NB4 (cell line): ENCODE measurements around the gene RBM34.

Source experiments
- CTCF ChIP-seq: IDR thresholded peaks from one replicate; pipeline ENCODE4 v1.5.1; 2012; ENCODE audit warnings: low read depth, low read length
- MYC ChIP-seq: IDR thresholded peaks from 2 replicates; pipeline ENCODE4 v1.6.1; 2011; ENCODE audit warnings: low read depth, low read length

DNA sequence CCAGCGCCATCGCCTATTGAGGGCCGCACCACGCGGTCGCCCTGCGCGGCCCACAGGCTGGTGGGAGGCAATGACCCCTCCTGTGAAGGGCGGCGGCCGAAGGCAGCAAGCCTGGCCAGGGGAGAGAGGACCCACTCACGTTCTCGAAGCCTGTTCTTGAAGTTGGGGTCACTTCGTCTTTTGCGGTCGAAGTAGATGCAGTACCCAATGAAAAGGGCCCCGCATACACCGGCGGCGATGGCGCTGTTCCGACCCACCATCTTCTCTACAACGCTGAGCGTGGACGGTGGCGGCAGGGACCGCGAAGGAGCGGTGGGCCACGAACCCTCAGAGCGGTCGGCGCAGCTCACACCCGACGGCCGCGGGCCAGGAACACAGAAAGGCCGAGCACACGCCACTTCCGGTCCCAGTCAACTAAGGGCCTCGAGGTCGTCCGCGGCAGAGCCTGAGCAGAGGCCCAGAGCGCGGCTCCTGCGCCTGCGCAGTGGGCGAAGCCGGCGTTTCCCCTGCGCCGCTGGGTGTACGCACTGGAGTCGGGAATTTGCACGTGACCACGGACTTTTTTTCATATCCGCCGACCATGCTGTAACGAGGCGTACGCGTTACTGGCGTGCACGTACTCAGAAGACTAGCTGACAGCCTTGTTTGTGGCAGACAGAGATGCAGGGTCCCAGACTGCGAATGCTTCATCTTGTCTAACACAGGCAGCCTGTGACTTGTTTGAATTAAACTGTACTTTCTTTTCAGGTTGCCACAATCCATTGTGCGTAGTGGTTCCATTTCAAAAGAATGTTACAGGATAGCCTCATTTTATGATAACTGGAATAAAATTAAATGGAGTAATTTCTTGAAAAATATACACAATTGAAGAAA is 32.4 kb downstream of the RBM34 start, which contains the start of gene TOMM20:
- TF ChIP-seq CTCF (no peak), MYC (peak; percentile 98)
